ENCODE results near the gene SLC25A10. TPM values are rescaled to one million over a fixed set of nuclear protein-coding genes. Genes with fewer than 3 reads are reported as not detected.

SLC25A10 gene
- total RNA-seq, 1 donor from 2014 or later, result 9.1 TPM

DNA sequence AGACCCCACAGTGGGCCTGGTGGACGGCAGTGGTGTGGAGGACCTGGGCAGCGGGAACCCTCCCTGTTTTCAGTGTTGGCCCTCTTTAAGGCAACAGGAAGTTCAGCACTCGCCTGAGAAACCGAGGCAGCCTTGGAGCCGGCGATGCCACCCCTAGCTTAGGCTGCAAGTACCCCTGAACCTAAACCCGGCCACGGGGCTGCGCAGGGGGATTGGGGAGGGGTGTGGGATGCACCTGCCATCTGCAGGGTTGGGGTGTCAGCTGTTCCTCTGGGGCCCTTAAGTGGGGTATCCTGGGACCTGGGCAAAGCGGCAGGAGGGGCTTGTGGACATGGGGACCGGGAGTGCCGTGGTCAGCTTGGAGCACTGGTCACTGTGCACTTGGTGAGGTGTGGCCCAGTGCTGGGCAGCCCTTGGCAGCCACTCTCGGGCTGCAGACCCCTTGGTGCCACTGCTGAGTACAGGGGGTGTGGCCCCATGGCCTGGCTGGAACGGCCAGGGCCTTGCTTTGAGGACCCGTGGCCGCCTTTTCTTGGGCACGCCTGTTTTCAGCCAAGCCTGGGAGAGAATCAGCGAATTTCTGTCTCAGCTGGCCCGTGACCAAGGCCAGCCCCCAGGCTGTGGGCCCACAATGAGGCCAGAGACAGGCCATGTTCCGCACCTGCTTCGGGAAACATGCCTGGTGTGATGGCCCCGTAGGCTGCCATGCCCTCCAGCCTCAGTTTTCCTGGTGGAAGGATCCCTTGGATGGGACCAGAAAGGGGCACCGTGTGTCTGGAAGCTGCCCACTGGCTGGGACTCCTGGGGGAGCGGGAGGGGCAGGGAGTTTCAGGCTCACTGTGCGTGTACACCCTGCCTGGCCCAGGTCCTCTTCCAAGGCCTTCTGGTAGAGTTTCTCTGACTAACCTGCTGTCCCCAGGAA is 4.1 kb upstream of the SLC25A10 start:
- Histone ChIP-seq H4K20me1 (ENCODE audit: low read depth) (peaks cover 11% of the 10 kb centered on the region), H3K4me2 (no peak overlapping the region), H3K36me3 (no peaks in the 10 kb centered on the region), H3K4me1 (peaks cover 30% of the 10 kb centered on the region), H3K27me3 (peaks cover 21% of the 10 kb centered on the region), H3K9me3 (ENCODE audit: low read depth) (no peaks in the 10 kb centered on the region), H3K4me3 (no peak overlapping the region), H3K79me2 (ENCODE audit: low read depth) (peaks cover 33% of the 10 kb centered on the region), H3K27ac (no peak overlapping the region), H2AFZ (replicated peaks) (no peak overlapping the region), H3K9ac (no peak overlapping the region), H3F3A (ENCODE audit: low read depth) (peaks cover 44% of the 10 kb centered on the region)
- Mint-ChIP-seq H3K4me3 (no peak overlapping the region), H3K27me3 (ENCODE audit: insufficient read depth, low read depth) (peaks cover 4% of the 10 kb centered on the region), H3K9me3 (no peaks in the 10 kb centered on the region), H3K36me3 (peaks cover 13% of the 10 kb centered on the region), H3K4me1 (peaks cover 22% of the 10 kb centered on the region), H3K27ac (no peak overlapping the region)
- no peak for DNase-seq (ENCODE audit: low spot score)
- no peak for TF ChIP-seq EZH2phosphoT487 (IDR thresholded peaks at IDR 0.05)
- TF ChIP-seq, protein P1, sequence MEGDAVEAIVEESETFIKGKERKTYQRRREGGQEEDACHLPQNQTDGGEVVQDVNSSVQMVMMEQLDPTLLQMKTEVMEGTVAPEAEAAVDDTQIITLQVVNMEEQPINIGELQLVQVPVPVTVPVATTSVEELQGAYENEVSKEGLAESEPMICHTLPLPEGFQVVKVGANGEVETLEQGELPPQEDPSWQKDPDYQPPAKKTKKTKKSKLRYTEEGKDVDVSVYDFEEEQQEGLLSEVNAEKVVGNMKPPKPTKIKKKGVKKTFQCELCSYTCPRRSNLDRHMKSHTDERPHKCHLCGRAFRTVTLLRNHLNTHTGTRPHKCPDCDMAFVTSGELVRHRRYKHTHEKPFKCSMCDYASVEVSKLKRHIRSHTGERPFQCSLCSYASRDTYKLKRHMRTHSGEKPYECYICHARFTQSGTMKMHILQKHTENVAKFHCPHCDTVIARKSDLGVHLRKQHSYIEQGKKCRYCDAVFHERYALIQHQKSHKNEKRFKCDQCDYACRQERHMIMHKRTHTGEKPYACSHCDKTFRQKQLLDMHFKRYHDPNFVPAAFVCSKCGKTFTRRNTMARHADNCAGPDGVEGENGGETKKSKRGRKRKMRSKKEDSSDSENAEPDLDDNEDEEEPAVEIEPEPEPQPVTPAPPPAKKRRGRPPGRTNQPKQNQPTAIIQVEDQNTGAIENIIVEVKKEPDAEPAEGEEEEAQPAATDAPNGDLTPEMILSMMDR (IDR thresholded peaks at IDR 0.05), result no peak
- TF ChIP-seq EZH2 (IDR thresholded peaks at IDR 0.05), result no peak

DNA sequence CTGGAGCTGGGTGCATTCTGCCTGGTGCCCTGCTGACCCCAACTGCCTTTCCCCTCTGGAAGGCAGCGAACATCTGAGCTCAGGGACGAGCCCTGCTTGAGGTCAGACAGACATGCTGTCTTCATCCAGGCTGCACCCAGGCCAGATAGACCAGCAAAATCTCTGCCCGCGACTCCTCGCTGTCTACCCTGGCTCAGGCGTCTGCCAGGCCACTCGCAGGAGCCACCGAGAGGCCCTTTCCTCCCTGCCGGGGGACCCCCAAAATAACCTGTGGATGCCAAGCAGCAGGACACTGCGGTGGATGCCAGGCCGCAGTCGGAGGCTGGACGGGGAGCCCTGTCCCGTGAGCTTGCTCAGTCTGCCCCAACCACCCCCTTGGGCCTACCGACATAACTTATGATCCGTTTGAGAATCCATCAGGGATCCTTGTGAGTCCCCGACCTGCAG is 3.3 kb upstream of the SLC25A10 start:
- peak overlapping the region; percentile 63 for H3K27ac ChIP-seq
- Mint-ChIP-seq H3K4me3 (peak overlapping the region; percentile 27), H3K9me3 (no peaks in the 10 kb centered on the region), H3K4me1 (peaks cover 26% of the 10 kb centered on the region), H3K27me3 (ENCODE audit: insufficient read depth, low read depth) (peaks cover 4% of the 10 kb centered on the region), H3K36me3 (peaks cover 13% of the 10 kb centered on the region), H3K27ac (no peak overlapping the region)
- peaks cover 38% of the 10 kb centered on the region for H3K4me1 ChIP-seq
- no peak overlapping the region for H3K4me3 ChIP-seq
- DNase-seq (ENCODE audit: low spot score), result no peak
- no peak overlapping the region for H2AFZ ChIP-seq (replicated peaks)
- peaks cover 46% of the 10 kb centered on the region for H3F3A ChIP-seq (ENCODE audit: low read depth)
- H3K9me3 ChIP-seq (ENCODE audit: low read depth), result no peaks in the 10 kb centered on the region
- peaks cover 17% of the 10 kb centered on the region for H4K20me1 ChIP-seq (ENCODE audit: low read depth)
- peaks cover 31% of the 10 kb centered on the region for H3K79me2 ChIP-seq (ENCODE audit: low read depth)
- no peak for TF ChIP-seq EZH2phosphoT487 (IDR thresholded peaks at IDR 0.05)
- TF ChIP-seq, protein P1 (IDR thresholded peaks at IDR 0.05), result no peak
- H3K36me3 ChIP-seq, result no peaks in the 10 kb centered on the region
- H3K27me3 ChIP-seq, result peaks cover 21% of the 10 kb centered on the region
- no peak overlapping the region for H3K9ac ChIP-seq
- H3K4me2 ChIP-seq, result no peak overlapping the region

GRCh38 chr17:81710514-81711308 is 1.4 kb upstream of the SLC25A10 start:
- Histone ChIP-seq H3K9ac (no peak overlapping the region), H3K4me2 (peak overlapping the region; percentile 100), H2AFZ (replicated peaks) (no peak overlapping the region), H3K27ac (no peak overlapping the region), H3K79me2 (ENCODE audit: low read depth) (peaks cover 12% of the 10 kb centered on the region), H3F3A (ENCODE audit: low read depth) (peaks cover 39% of the 10 kb centered on the region), H3K36me3 (no peaks in the 10 kb centered on the region), H3K4me1 (peaks cover 33% of the 10 kb centered on the region), H3K9me3 (ENCODE audit: low read depth) (no peaks in the 10 kb centered on the region), H4K20me1 (ENCODE audit: low read depth) (peaks cover 23% of the 10 kb centered on the region), H3K4me3 (peak overlapping the region; percentile 94), H3K27me3 (peaks cover 21% of the 10 kb centered on the region)
- Mint-ChIP-seq H3K4me1 (peaks cover 24% of the 10 kb centered on the region), H3K36me3 (peaks cover 9% of the 10 kb centered on the region), H3K9me3 (no peaks in the 10 kb centered on the region), H3K27me3 (ENCODE audit: insufficient read depth, low read depth) (peaks cover 3% of the 10 kb centered on the region), H3K4me3 (peak overlapping the region; percentile 79), H3K27ac (no peak overlapping the region)
- TF ChIP-seq, protein P1 (IDR thresholded peaks at IDR 0.05), result no peak
- TF ChIP-seq EZH2phosphoT487 (IDR thresholded peaks at IDR 0.05) (no peak), EZH2 (IDR thresholded peaks at IDR 0.05) (no peak)
- DNase-seq (ENCODE audit: low spot score), result peak; percentile 49
